IgD-negative memory B cell (primary cell): ENCODE data around the gene STAMBP. TPM values are rescaled to one million over a fixed set of nuclear protein-coding genes. Genes with fewer than 3 reads are reported as not detected.
A peak's percentile ranks its signal among the peaks of the same experiment; 100 is the strongest.

Experiments used
- H3K27ac Mint-ChIP-seq, 3 donors: one replicate each; pipeline ENCODE4 v1.8.0; 2020 to 2022; ENCODE audit warnings: mild to moderate bottlenecking in 3 of 3, mixed read lengths in 3 of 3, moderate library complexity in 1 of 3
- H3K27me3 Mint-ChIP-seq: one replicate; pipeline ENCODE4 v1.8.0; 2021; ENCODE audit warnings: mixed read lengths
- H3K36me3 Mint-ChIP-seq: one replicate; pipeline ENCODE4 v1.8.0; 2020; ENCODE audit warnings: mild to moderate bottlenecking, mixed read lengths
- H3K4me1 Mint-ChIP-seq, 3 donors: one replicate each; pipeline ENCODE4 v1.8.0; 2020 to 2022; ENCODE audit warnings: mixed read lengths in 3 of 3, mild to moderate bottlenecking in 1 of 3
- H3K4me3 Mint-ChIP-seq, 4 donors: one replicate each; pipeline ENCODE4 v1.8.0; 2020 to 2022; ENCODE audit warnings: mild to moderate bottlenecking in 4 of 4, mixed read lengths in 4 of 4, moderate library complexity in 3 of 4
- H3K9me3 Mint-ChIP-seq, 3 donors: one replicate each; pipeline ENCODE4 v1.8.0; 2020 to 2021; ENCODE audit warnings: mixed read lengths in 3 of 3, mild to moderate bottlenecking in 1 of 3
- polyA plus RNA-seq: library from polyadenylated mRNA; unstranded; fragments of 300-500 nt; fragmentation: Illumina TruSeq; gene quantifications from one replicate; pipeline ENCODE4 v1.2.3, GENCODE V29; 2021

Gene STAMBP
- polyA plus RNA-seq, 1 donor from 2014 or later: 50.0 TPM

GRCh38 chr2:73827018-73827417, 1.7 kb upstream of the STAMBP start:
- Mint-ChIP-seq H3K36me3 (no peaks in the 10 kb centered on the region), H3K9me3 (no peaks in the 10 kb centered on the region), H3K4me3 (peak overlapping the region in 3 of 4 donors; percentile 47 to 84 (median 82)), H3K27me3 (no peaks in the 10 kb centered on the region), H3K4me1 (peaks cover 23 to 51% (median 29%) of the 10 kb centered on the region in 3 donors), H3K27ac (peak overlapping the region in 1 of 3 donors; percentile 29)

- Mint-ChIP-seq H3K4me3 (peak overlapping the region; percentile 84 to 99 (median 97)), H3K36me3 (peaks cover 5% of the 10 kb centered on the region), H3K4me1 (peaks cover 17 to 51% (median 30%) of the 10 kb centered on the region in 3 donors), H3K27ac (peak overlapping the region in 1 of 3 donors; percentile 99), H3K27me3 (no peaks in the 10 kb centered on the region), H3K9me3 (peaks cover 0 to 4% (median 4%) of the 10 kb centered on the region in 3 donors)
Observed at GRCh38 chr2:73827660-73828388, 937 bp upstream of the STAMBP start.

- Mint-ChIP-seq H3K27me3 (no peaks in the 10 kb centered on the region), H3K9me3 (peaks cover 0 to 5% (median 4%) of the 10 kb centered on the region in 3 donors), H3K4me3 (peak overlapping the region; percentile 87 to 99 (median 97)), H3K36me3 (peaks cover 5% of the 10 kb centered on the region), H3K4me1 (peaks cover 15 to 45% (median 30%) of the 10 kb centered on the region in 3 donors), H3K27ac (peak overlapping the region; percentile 75 to 99 (median 97))
Observed at GRCh38 chr2:73828389-73828817, 358 bp upstream of the STAMBP start.

- peak overlapping the region in 1 of 3 donors; percentile 9 for H3K27ac Mint-ChIP-seq
- H3K27me3 Mint-ChIP-seq: no peaks in the 10 kb centered on the region
- H3K4me3 Mint-ChIP-seq: peak overlapping the region in 1 of 4 donors; percentile 87
- peaks cover 15 to 37% (median 34%) of the 10 kb centered on the region in 3 donors for H3K4me1 Mint-ChIP-seq
- peaks cover 8% of the 10 kb centered on the region for H3K36me3 Mint-ChIP-seq
- H3K9me3 Mint-ChIP-seq: peaks cover 0 to 5% (median 4%) of the 10 kb centered on the region in 3 donors
Observed at GRCh38 chr2:73830871-73831401, 2.2 kb downstream of the STAMBP start.

- H3K9me3 Mint-ChIP-seq: peaks cover 0 to 5% (median 4%) of the 10 kb centered on the region in 3 donors
- H3K27me3 Mint-ChIP-seq: no peaks in the 10 kb centered on the region
- peaks cover 8% of the 10 kb centered on the region for H3K36me3 Mint-ChIP-seq
- no peak overlapping the region for H3K27ac Mint-ChIP-seq
- peak overlapping the region in 1 of 4 donors; percentile 11 for H3K4me3 Mint-ChIP-seq
- H3K4me1 Mint-ChIP-seq: peaks cover 14 to 38% (median 29%) of the 10 kb centered on the region in 3 donors
Observed at GRCh38 chr2:73832930-73833329, 4.2 kb downstream of the STAMBP start.

GRCh38 chr2:73836141-73836943, 7.6 kb downstream of the STAMBP start:
- H3K27me3 Mint-ChIP-seq: no peaks in the 10 kb centered on the region
- peaks cover 3 to 30% (median 15%) of the 10 kb centered on the region in 3 donors for H3K4me1 Mint-ChIP-seq
- no peak overlapping the region for H3K27ac Mint-ChIP-seq
- H3K4me3 Mint-ChIP-seq: no peak overlapping the region
- peaks cover 0 to 5% (median 4%) of the 10 kb centered on the region in 3 donors for H3K9me3 Mint-ChIP-seq
- H3K36me3 Mint-ChIP-seq: peaks cover 8% of the 10 kb centered on the region

- H3K36me3 Mint-ChIP-seq: peaks cover 3% of the 10 kb centered on the region
- H3K9me3 Mint-ChIP-seq: no peaks in the 10 kb centered on the region
- no peak overlapping the region for H3K4me3 Mint-ChIP-seq
- peak overlapping the region in 1 of 3 donors; percentile 18 for H3K27ac Mint-ChIP-seq
- H3K27me3 Mint-ChIP-seq: no peaks in the 10 kb centered on the region
- H3K4me1 Mint-ChIP-seq: peaks cover 1 to 24% (median 10%) of the 10 kb centered on the region in 3 donors
Observed at GRCh38 chr2:73837847-73838585, 9.3 kb downstream of the STAMBP start.

GRCh38 chr2:73838889-73839534, 10.3 kb downstream of the STAMBP start:
- H3K36me3 Mint-ChIP-seq: peaks cover 3% of the 10 kb centered on the region
- H3K9me3 Mint-ChIP-seq: no peaks in the 10 kb centered on the region
- H3K4me1 Mint-ChIP-seq: peaks cover 1 to 24% (median 10%) of the 10 kb centered on the region in 3 donors
- no peak overlapping the region for H3K4me3 Mint-ChIP-seq
- peak overlapping the region in 1 of 3 donors; percentile 1 for H3K27ac Mint-ChIP-seq
- no peaks in the 10 kb centered on the region for H3K27me3 Mint-ChIP-seq

- H3K27ac Mint-ChIP-seq: no peak overlapping the region
Observed at GRCh38 chr2:73839653-73840411, 11.1 kb downstream of the STAMBP start.

GRCh38 chr2:73841912-73842738, 13.4 kb downstream of the STAMBP start:
- Mint-ChIP-seq H3K9me3 (no peaks in the 10 kb centered on the region), H3K27me3 (no peaks in the 10 kb centered on the region), H3K27ac (no peak overlapping the region), H3K36me3 (peaks cover 2% of the 10 kb centered on the region), H3K4me1 (peaks cover 3 to 15% (median 10%) of the 10 kb centered on the region in 3 donors), H3K4me3 (no peak overlapping the region)

More at GRCh38 chr2:73839653-73840411, 11.1 kb downstream of the STAMBP start:
- Mint-ChIP-seq H3K27me3 (no peaks in the 10 kb centered on the region), H3K36me3 (peaks cover 3% of the 10 kb centered on the region), H3K4me3 (no peak overlapping the region), H3K9me3 (no peaks in the 10 kb centered on the region), H3K4me1 (peaks cover 3 to 22% (median 10%) of the 10 kb centered on the region in 3 donors)

- peaks cover 3 to 13% (median 8%) of the 10 kb centered on the region in 3 donors for H3K4me1 Mint-ChIP-seq
- H3K27me3 Mint-ChIP-seq: no peaks in the 10 kb centered on the region
- H3K36me3 Mint-ChIP-seq: peaks cover 4% of the 10 kb centered on the region
- H3K4me3 Mint-ChIP-seq: no peak overlapping the region
- no peaks in the 10 kb centered on the region for H3K9me3 Mint-ChIP-seq
- H3K27ac Mint-ChIP-seq: no peak overlapping the region
Observed at GRCh38 chr2:73842739-73843019, 13.9 kb downstream of the STAMBP start.

GRCh38 chr2:73844087-73844486, 15.3 kb downstream of the STAMBP start:
- Mint-ChIP-seq H3K9me3 (no peaks in the 10 kb centered on the region), H3K4me1 (peaks cover 0 to 5% (median 2%) of the 10 kb centered on the region in 3 donors), H3K27ac (peak overlapping the region in 1 of 3 donors; percentile 43), H3K36me3 (peaks cover 5% of the 10 kb centered on the region), H3K4me3 (no peak overlapping the region), H3K27me3 (no peaks in the 10 kb centered on the region)

GRCh38 chr2:73850009-73850408, 21.2 kb downstream of the STAMBP start:
- H3K36me3 Mint-ChIP-seq: peaks cover 10% of the 10 kb centered on the region
- H3K4me3 Mint-ChIP-seq: no peak overlapping the region
- H3K9me3 Mint-ChIP-seq: no peaks in the 10 kb centered on the region
- no peaks in the 10 kb centered on the region for H3K4me1 Mint-ChIP-seq
- H3K27ac Mint-ChIP-seq: no peak overlapping the region
- no peaks in the 10 kb centered on the region for H3K27me3 Mint-ChIP-seq
